A673 (cell line): ENCODE measurements around the gene CCDC134.
A peak's percentile ranks its signal among the peaks of the same experiment; 100 is the strongest.

Experiments used
- EZH2 ChIP-seq: fragments of 200-600 bp; sonication (generic); IDR thresholded peaks from 2 replicates; pipeline ENCODE4 v1.6.1; 2017; ENCODE audit warnings: borderline replicate concordance, low read depth, mild to moderate bottlenecking, mixed read lengths, antibody characterized with exemption, low read length; ENCODE audit not compliant: poor library complexity, severe bottlenecking
- TF ChIP-seq, protein P1 (sequence below): fragments of 300-800, 200-600 bp; sonication (generic); conservative IDR thresholded peaks from 2 replicates; pipeline ENCODE4 v1.5.1; 2017; ENCODE audit warnings: low read depth, mild to moderate bottlenecking, antibody characterized with exemption, low read length, moderate library complexity, mixed read lengths

DNA sequence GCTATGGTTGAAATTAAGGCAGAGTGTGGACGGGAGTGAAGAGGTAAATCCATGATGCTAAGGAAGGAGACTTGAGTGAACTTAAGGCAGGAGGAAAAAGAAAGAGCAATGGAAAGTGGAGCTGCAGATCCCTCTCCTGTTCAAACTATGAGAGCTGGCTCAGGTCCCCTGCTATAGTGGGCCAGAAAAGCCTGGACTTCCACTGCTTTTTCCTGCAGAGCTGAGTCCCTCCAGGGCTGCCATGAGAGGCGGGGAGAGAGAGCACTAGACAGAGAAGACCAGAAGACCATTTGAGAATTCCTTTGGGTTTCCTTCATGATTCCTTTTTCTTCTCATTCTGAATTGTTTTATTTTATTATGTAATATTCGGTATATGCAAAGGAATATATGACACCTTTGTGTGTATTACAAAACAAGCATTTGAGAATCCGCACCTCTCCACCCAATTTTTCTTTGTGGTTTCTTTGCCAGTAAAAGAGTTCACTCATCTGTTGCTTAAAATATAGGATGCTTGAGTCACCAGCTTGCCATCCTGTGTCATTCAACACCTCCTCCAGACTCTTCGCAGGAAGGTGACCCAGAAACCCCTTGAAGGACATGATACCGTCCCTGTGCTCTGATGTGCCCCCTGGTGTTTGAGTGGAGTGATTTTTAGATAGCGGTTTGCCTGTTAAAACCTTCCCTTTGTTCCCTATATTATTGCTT is 56.8 kb downstream of the CCDC134 start:
- TF ChIP-seq EZH2, result no peak
- TF ChIP-seq, protein P1, sequence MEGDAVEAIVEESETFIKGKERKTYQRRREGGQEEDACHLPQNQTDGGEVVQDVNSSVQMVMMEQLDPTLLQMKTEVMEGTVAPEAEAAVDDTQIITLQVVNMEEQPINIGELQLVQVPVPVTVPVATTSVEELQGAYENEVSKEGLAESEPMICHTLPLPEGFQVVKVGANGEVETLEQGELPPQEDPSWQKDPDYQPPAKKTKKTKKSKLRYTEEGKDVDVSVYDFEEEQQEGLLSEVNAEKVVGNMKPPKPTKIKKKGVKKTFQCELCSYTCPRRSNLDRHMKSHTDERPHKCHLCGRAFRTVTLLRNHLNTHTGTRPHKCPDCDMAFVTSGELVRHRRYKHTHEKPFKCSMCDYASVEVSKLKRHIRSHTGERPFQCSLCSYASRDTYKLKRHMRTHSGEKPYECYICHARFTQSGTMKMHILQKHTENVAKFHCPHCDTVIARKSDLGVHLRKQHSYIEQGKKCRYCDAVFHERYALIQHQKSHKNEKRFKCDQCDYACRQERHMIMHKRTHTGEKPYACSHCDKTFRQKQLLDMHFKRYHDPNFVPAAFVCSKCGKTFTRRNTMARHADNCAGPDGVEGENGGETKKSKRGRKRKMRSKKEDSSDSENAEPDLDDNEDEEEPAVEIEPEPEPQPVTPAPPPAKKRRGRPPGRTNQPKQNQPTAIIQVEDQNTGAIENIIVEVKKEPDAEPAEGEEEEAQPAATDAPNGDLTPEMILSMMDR, result peak; percentile 61
